NCI-H1417 (cell line): ENCODE data around the gene NFILZ.

Source experiments
- DNase-seq, 3 experiments: peaks; one replicate each; lab custom pipeline; 2025; lab: John Stamatoyannopoulos, UW

Gene NFILZ, protein sequence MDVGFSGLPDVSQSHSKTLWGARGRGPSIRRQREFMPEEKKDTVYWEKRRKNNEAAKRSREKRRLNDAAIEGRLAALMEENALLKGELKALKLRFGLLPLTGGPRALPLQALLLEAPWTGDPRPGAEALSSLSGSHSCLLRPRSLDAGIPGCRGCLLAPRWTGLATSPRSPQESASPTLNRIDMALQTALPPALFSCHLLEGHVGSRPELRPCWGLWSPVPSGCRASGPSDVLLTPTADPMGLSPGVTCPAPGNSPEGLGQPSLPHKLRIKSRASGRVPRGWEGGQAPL

DNA sequence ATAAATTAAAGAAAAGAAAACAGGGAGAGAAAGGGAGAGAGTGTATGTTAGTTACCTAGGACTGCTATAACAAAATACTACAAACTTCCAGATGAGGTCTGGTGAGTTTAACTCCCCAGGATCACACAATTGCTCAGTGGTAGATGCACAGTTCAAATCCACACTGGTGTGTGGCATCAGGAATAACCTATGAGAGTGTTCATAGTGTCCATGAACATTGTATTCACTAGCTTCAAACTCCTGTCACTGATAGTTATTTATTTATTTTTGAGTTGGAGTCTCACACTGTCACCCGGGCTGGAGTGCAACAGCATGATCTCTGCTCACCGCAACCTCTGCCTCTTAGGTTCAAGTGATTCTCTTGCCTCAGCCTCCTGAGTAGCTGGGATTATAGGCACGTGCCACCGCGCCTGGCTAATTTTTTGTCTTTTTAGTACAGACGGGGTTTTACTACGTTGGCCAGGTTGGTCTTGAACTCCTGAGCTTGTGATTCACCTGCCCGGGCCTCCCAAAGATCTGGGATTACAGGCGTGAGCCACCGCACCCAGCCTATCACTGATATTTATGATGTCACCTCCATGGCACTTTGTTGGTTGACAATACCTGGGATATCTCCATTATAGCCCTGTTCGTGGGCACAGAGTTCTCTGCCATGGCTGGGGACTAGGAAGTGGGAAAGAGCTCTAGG lies at the start of gene NFILZ:
NFILZ (plus strand) TSS at position 638 of the 688 bp plus-strand sequence. CDS start 46,133 bp downstream, outside the sequence.
- DNase-seq = no peak

DNA sequence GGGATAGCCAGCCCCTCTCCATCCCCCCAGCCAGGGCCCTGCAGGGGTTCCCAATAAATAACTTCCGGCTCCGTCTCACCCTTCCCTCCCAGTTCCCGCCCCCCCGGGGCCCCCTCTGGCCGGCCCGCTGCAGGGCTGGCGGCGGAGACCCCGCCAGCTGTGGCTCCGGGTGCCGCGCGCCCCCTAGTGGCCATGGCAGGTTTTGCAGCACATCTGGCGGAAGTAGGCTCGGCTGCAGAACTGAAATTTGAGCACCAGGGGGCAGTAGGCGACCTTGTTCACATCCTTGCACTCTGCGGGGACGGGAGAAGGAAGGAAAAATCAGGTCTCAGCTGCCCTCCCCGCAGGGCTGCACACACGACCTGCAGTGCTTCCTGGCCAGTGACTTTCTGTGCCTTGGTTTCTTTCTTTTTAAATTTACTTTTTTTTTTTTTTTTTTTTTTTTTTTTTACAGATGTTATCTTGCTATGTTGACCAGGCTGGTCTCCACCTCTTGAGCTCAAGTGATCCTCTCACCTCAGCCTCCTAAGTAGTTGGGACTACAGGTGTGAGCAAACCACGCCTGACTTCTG lies 49.6 kb upstream of the NFILZ start:
- peak; percentile 43 to 67 (median 45) for DNase-seq

DNA sequence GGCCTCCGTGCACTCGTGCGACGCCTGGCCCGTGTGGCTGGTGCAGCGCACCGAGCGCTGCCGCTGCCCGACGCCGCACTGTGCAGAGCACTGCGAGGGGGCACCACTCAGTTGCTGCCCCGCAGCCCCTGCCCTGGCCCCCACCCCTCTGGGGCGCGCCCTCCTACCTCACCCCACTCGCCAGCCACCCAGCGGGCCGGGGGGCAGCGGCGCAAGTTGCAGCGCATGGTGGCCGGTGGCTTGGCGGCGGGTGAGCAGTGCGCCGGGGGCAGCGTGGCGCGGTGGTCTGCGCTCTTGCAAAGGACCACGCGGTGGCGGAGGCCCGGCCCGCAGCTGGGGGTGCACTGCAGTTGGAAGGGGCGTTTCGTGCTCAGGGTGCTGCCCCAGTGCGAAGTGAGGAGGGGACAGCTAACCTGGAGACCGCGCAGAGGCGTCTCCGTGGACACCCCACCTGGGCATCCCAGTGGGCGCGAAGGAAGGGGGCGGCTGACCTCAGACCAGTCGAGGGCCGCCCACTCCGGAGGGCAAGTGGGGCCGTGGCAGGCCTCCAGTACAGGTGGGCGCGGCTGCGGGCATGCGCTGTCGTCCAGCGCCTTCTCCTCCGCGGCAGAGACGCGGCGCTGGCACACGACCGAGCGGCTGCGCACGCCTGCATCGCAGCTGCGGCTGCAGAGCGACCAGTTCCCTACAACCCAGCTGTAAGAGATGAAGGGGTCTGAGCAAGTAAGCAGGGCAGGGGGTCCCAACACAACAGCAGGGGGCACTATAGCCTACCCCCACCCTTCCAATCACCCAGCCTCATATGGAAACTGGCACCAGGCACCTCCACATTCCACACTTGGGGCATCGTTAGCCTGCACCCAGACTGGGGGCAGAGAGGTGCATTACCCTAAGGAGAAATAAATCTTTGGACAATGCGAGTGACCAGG lies 45.2 kb upstream of the NFILZ start:
- no peak for DNase-seq

DNA sequence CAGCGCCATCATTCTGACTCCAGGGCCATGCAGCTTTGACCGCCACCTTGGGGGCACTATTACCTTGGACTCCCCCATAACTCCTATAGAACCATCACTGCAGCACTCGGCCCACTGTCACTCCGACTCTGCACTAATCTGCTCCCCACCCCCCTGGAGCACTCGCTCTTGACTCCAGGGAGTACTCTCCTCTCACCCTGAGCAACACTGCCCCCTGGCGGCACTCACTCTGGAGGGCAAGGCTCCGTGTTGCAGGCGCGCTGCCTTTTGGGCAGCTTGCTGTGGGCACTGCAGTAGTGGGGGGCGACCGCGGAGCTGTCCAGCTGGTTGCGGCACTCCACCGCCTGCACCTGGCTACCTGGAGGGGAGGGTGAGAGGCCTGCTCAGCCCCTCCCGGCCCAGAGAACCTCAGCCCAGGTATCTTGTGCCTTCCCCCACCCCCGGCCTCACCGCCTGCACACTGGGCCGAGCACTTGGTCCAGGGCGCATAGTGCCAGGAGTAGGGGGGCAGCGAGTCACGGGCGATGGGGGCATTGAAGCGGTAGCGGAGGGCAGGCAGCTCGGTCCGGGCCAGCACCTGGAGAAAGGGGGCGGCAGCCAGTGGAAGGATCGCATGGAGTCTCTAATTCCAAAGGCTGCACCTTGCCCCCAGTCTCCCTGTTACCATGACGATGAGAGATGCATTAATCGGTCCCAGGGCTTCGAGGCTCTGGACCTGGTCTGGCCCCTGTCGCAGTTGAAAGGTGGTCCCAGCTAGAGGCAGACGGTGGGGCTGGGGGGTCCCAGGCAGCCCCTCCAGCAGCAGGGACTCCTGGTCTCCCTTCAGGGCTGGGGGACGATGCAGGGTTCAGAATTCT lies 44.3 kb upstream of the NFILZ start:
- DNase-seq = peak; percentile 2 to 30 (median 4)

DNA sequence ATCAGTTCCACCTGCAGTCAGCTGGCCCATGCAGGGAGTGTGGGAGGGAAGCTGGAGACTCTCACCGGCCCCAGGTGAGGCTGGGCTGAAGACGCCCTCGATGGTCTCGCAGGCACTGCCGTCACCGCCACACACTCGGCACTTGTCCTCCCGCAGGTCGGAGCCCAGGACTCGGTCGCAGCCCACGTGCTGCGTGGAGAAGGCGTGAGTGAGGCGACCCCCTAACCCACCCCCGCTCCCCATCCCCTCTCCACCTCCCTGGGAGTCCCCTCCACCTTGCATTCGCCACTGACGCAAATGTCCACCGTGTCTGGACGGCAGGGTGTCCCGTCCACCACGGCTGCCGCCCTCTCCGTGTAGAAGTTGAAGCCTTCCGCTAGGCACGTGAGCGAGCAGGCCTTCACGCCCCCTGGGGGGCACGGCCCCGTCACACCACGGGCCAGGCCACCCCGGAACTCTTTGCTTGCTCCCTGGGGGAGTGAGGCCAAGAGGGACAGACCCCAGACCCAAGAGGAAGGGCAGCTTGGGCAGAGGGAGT lies 41.2 kb upstream of the NFILZ start:
- DNase-seq = no peak

DNA sequence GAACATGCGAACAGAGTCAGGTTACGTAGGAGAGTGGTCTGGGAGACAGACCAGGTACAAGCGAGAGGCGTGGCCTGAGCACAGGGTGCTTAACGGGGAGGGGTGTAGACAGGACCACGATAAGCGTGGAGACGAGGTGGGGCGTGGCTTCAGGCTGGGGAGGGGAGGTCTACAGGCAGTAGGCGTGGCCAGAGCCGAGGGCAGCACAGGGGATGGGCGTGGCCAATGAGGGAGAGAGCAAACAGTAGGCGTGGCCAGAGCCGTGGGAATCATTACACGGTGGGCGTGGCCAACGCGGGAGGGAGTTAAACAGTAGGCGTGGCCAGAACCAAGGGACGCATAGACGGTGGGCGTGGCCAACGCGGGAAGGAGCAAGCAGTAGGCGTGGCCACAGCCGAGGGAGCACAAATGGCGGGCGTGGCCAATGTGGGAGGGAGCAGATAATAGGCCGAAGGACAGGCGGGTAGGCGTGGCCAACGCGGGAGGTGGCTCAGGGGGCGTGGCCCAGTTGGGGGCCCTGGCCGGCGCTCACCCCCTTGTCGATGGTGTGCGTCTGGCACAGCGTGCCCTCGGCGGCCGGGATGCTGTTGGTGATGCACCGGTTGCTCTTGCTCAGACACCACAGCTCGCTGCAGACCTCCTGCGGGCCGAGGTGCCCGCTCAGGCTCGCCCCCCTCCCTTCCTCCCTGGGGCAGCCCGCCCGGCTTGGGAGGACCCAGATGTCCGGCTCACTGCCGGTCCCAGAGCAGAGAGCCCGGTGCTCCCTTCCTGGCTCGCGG lies 38.0 kb upstream of the NFILZ start:
- peak in 1 of 3 experiments; percentile 44 for DNase-seq

DNA sequence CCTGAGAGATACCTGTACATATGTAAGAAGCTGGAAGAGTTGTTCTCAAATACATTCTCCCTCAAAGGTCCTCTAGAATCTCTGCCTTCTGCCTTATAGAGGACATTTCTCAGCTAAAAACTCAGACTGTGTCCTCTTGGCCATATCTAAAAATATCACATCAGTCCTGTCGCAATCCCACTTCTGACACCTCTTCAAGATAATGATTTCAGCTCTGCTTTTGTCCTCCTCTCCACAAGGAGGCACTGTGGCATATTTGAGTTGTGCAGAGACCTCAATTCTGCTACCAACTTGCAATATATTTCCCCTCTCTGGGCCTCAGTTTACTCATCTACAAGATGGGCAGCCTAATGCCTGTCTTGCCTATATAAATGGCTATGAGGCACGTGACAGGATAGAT lies 36.5 kb upstream of the NFILZ start:
- no peak for DNase-seq

DNA sequence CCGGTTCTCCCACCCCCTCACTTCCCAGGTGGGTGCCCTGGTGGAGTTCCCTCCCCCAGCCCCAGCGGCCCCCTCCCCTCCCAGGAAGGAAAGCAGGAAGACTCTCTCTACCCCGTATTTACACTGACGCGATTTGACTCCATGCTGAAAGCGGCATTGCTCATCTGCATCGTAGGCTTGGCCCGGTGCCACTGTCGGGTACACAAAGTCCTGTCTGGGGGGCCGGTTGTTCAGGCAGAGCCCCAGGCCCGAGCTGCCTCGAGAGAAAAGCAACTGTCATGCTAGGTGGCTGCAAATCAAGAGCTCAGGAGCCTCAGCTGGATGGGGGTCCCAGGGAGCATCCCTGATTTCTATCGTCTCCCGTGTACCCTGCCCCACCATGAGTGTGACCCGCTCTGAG lies 34.8 kb upstream of the NFILZ start:
- DNase-seq = no peak

DNA sequence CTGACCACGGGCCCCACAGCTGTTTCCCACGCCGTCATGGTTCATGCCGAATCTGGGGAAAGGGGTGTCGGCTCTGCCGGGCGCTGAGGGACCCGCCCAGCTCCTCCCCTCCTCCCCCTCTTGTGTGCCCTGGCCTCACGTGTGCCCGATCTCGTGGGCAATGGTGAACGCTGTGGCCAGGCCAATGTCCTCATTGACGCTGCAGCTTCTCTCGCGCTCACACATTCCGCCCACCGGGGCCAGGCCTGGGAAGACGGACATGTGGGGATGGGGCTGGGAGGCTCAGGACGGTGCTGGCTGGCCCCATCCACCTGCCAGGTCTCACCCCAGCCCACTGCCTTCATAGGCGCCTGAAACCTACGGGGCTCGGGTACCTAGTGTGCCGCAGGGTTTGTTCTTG lies 34.3 kb upstream of the NFILZ start:
- no peak for DNase-seq

DNA sequence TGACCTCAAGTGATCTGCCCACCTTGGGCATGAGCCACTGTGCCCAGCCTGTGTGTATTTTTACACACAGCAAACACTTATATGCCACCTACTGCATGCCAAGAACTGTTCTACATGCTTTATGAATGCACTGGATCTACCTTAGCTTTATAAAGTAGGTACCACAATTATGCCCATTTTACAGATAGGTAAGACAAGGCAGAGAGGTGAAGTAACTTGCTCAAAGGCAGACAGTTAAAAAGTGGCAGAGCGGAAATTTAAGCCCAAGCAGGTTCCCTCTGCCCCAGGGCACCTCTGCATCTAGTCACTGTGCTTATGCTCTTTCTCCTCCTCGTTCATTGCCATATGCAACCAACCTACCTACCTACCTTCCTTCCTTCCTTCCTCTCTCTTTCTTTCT lies 30.4 kb upstream of the NFILZ start:
- DNase-seq = no peak

DNA sequence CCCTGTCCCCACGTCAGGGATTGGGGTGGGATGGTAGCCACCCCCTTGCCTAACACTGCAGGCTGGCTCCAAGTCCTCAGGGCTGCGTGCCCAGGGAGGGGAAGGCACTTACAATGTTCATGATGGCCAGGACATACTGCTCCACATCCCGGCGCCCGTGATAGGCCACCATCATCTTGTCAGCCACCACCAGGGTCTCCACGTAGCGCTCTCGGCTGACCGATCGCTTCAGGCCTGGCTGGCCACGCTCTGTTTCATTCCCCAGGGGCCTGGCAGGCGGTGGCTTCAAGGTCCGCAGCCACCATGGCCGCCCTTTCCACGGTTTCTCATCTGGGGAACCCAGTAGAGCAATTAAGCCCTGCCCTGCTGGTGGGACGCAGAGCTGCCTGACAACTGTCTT lies 29.6 kb upstream of the NFILZ start:
- DNase-seq = no peak

DNA sequence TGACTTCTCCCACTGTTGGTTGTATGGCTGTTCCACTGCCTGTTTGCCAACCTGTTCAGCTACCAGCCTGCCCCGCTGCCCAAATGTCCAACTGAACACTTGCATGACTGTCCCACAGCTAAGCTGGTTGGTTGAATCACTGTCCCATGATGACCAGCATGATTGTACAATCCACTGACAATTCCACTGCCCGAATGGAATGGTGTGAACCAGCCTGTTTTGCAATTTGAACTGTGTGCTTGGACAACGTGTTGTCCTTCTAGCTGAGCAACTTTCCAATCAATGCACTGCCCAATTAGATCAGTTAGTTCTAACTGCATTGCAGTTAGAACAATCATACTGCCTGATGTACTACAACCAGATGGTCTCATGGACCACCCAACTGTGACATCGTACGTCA lies 28.6 kb upstream of the NFILZ start:
- no peak for DNase-seq

DNA sequence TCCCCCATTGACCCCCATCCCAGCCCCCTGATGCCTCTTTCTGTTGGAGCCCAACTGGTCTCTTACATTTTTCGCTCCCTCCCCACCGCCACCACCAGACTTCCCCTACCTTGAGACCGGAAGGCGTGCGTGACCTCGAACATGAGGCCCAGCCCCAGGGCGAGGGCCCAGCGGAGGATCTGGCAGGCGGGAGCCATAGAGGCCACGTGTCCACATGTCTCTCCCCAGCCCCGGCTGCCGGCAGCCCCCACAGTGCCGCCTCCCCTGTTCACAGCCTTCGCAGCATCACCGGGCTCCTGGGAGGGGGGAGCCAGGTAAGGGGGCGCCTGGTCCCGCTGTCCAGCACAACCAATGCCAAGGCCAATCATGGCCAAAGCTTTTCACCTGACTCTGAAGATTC lies 24.9 kb upstream of the NFILZ start:
- DNase-seq = no peak

DNA sequence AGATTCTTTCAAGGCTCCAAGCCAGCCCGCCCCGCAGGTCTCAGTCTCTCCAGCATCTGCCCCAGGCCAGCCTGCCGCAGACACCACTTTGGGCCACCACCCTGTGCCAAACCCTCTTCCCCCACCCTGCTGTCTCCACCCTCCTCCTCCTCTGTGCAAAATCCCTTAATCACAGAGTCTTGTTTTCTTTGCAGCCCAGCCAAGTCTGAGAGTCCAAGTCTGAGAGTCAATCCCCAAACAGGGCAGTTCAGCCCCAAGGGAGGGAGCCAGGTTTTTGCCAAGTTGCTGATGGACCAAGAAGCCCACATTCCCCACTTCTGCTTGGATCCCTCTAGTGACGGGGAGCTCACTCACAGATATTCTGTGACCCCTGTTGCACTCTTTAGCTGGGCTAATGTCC lies 23.0 kb upstream of the NFILZ start:
- DNase-seq = no peak

DNA sequence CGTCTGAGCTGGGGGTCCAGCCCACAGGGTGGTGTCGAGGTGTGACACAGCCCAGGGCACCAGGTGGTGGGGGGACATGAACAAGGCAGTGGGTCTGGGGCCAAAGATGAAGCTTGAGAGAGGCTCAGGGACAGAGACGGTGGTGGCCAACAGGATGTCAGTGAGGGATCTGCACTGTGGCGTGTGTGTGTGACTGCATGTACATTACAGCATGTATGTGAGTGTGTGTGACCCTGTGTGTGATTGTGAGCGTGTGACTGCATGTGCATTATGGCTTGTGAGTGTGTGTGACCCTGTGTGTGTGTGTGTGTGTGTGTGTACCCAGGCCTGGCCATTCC lies 21.5 kb upstream of the NFILZ start:
- DNase-seq = no peak

DNA sequence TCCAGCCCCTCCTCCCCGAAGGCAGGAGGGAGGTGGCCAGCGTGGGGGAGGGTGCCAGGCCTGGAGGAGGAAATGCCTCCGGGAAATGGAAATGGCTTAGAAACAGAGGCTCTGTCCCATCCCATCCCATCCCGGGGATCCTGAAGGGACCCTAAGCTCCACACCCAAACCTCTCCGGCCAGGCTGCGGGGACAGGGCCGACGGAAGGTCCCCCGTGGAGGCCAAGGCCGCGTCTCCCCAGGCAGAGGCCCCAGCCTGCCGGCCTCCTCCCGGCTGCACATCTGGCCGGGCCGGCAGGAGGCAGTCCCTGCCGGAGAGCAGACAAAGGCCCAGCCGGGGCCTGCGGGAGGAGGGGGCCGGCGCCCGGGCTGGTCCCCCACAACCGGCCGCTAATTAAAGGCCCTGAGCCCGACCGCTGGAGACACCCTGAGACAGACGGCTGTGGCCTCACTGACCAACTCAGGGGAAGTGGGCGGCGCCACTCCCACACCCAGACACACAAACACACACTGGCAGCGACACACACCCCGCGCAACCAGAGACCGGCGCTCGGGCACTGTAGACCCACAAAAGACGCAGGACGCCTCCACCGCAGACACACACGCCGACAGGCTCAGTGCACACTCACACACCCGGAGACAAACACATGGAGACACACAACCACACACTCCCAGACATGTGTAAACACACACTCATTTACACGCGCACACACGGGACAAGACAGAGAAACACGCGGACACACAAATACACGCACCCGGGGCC lies 21.0 kb upstream of the NFILZ start:
- no peak for DNase-seq

DNA sequence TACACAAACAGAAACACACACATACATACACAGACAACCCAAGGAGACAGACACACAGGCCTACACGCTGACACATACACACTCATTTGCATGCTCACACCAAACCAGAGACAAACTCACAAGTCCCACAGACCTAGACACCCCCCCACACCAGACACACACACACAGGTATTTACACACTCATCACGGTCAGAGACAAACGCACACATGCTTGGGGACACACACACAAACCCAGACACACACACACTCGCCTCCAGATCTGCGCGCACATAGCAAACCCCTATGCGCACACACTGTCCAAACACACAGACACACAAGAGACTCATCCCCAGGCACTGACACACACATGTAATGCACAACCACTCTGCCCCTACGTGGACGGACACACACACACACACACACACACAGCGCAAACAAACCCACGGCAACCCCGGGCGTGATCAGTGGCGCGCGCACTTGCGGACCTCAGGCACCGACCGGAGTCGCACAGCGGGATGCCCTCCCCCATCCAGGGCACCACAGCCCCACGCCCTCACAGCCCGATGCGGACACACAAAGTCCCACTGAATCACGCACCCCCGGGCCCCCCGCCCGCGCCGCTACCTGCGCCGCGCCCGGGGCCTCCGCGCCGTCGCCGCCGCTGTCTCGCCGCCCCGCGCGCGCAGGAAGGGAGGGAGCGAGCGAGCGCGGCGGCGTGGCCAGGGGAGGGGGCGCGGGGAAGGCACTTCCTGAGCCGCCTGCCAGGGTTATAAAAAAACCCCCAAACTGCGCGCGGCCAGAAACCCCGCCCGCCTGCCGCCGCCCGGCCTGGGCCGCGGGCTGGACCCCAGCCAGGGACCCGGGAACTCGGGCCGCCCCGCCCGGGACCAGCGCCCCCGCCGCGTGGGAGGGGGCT lies 20.1 kb upstream of the NFILZ start, which contains the start of gene ADAMTS10:
ADAMTS10 (minus strand) TSS at position 675 of the 895 bp plus-strand sequence. CDS start 5,005 bp downstream, outside the sequence.
- DNase-seq = no peak

DNA sequence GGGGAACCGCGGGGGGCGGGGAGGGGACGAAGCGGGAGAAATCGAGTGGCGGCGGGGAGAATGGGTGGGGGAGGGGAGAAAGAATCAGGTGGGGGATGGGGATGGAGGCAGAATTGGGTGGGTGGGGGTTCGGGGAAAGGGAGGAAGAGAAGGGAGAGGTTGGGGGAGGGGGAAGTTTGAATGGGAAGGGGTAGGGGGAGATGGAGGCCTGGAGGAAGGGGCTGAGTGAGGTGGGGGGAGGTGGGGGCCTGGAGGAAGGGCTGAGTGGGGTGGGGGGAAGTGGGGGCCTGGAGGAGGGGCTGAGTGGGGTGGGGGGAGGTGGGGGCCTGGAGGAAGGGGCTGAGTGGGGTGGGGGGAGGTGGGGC lies 19.5 kb upstream of the NFILZ start:
- no peak for DNase-seq
